Neutrophil (primary cell): Measurements from ENCODE around the gene GAS2L3.

Experiments
- H3K27ac ChIP-seq: fragments of 200-600 bp; sonication (generic); 2 replicates; pipeline ENCODE4 v1.5.1; 2016; ENCODE audit warnings: mild to moderate bottlenecking, moderate library complexity
- H3K27me3 ChIP-seq: fragments of 200-600 bp; sonication (generic); 2 replicates; pipeline ENCODE4 v1.6.0; 2016; ENCODE audit warnings: mild to moderate bottlenecking
- H3K36me3 ChIP-seq: fragments of 200-600 bp; sonication (generic); 2 replicates; pipeline ENCODE4 v1.5.1; 2017
- H3K4me1 ChIP-seq, 2 experiments: fragments of 200-600 bp in 1 of 2; sonication (generic) in 1 of 2; 1 replicate in 1 of 2; 2 replicates in 1 of 2; pipeline versions ENCODE4 v1.5.1 to v1.6.1; 2013 to 2016; ENCODE audit warnings: low read depth in 1 of 2, low read length in 1 of 2, mild to moderate bottlenecking in 1 of 2, moderate library complexity in 1 of 2; ENCODE audit not compliant: control insufficient read depth in 1 of 2, insufficient read depth in 1 of 2
- H3K4me3 ChIP-seq, 2 experiments: fragments of 200-600 bp in 1 of 2; sonication (generic) in 1 of 2; 1 replicate in 1 of 2; 2 replicates in 1 of 2; pipeline ENCODE4 v1.5.1; 2013 to 2016; ENCODE audit warnings: low read depth in 1 of 2, low read length in 1 of 2, mild to moderate bottlenecking in 1 of 2, moderate library complexity in 1 of 2
- H3K9me3 ChIP-seq: fragments of 200-600 bp; sonication (generic); 2 replicates; pipeline ENCODE4 v1.5.1; 2016
- TF ChIP-seq, protein P1 (sequence below): fragments of 200-600 bp; sonication (generic); IDR thresholded peaks from 2 replicates; pipeline ENCODE4 v1.5.1; 2016; ENCODE audit warnings: antibody characterized with exemption

GAS2L3 gene

DNA sequence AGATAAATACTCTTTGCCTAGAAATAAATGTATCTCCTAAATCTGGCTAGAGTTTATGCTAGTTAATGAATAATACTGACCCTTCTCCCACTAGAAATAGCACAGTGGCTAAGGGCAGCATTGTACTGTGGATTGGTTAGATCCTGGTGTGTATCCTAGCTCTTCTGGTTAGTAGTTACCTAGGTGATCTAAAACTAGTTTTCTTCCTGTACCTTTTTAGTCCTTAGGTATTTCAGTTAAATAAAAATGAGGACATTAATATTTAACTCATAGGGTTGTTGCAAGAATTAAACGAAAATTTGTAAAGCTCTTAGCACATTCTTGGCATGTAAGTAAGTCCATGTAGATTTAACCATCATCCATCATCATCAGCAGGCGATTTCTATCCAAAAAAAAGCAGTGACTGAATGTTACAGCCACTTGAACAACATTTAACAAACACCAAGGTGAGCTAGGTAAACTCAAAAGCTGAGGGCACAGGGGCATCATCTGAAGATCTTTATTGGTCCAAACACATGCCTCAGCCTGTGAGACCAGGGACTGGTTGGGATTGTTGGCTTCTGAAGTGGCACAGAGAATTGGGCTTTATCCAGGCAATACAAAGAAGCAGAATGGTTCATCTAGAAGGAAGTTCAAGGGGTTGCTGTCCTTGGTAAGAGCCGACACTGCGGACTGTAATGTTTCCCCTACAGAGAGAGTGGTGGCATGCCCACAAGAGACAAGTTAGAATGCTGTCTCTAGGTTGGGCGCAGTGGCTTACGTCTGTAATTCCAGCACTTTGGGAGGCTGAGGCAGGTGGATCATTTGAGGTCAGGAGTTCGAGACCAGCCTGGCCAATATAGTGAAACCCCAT, 100.8 kb downstream of the GAS2L3 start:
- Histone ChIP-seq H3K27me3 (no peaks in the 10 kb centered on the region), H3K4me1 (no peaks in the 10 kb centered on the region), H3K9me3 (no peaks in the 10 kb centered on the region), H3K27ac (no peak overlapping the region), H3K36me3 (no peaks in the 10 kb centered on the region), H3K4me3 (no peak overlapping the region)
- TF ChIP-seq, protein P1, sequence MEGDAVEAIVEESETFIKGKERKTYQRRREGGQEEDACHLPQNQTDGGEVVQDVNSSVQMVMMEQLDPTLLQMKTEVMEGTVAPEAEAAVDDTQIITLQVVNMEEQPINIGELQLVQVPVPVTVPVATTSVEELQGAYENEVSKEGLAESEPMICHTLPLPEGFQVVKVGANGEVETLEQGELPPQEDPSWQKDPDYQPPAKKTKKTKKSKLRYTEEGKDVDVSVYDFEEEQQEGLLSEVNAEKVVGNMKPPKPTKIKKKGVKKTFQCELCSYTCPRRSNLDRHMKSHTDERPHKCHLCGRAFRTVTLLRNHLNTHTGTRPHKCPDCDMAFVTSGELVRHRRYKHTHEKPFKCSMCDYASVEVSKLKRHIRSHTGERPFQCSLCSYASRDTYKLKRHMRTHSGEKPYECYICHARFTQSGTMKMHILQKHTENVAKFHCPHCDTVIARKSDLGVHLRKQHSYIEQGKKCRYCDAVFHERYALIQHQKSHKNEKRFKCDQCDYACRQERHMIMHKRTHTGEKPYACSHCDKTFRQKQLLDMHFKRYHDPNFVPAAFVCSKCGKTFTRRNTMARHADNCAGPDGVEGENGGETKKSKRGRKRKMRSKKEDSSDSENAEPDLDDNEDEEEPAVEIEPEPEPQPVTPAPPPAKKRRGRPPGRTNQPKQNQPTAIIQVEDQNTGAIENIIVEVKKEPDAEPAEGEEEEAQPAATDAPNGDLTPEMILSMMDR: no peak
